Measurements from ENCODE around the gene SLC22A23.

DNA sequence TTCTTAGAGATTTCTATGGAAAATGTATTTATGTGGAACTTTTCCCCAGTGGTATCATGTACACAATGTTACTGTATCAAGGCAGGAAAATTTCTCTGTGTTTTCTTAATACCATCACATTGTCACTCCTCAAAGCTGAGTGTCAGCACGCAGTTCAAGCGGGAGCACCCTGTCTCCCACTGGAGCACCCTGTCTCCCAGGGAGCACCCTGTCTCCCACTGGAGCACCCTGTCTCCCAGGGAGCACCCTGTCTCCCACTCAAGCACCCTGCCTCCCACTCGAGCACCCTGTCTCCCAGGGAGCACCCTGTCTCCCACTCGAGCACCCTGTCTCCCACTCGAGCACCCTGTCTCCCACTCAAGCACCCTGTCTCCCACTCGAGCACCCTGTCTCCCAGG is 146.8 kb downstream of the SLC22A23 start:
- TF ChIP-seq, protein P1, sequence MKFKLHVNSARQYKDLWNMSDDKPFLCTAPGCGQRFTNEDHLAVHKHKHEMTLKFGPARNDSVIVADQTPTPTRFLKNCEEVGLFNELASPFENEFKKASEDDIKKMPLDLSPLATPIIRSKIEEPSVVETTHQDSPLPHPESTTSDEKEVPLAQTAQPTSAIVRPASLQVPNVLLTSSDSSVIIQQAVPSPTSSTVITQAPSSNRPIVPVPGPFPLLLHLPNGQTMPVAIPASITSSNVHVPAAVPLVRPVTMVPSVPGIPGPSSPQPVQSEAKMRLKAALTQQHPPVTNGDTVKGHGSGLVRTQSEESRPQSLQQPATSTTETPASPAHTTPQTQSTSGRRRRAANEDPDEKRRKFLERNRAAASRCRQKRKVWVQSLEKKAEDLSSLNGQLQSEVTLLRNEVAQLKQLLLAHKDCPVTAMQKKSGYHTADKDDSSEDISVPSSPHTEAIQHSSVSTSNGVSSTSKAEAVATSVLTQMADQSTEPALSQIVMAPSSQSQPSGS (tag by site-specific recombination; IDR thresholded peaks at IDR 0.05; ENCODE audit: low read depth) = no peak
- TF ChIP-seq, protein P2, sequence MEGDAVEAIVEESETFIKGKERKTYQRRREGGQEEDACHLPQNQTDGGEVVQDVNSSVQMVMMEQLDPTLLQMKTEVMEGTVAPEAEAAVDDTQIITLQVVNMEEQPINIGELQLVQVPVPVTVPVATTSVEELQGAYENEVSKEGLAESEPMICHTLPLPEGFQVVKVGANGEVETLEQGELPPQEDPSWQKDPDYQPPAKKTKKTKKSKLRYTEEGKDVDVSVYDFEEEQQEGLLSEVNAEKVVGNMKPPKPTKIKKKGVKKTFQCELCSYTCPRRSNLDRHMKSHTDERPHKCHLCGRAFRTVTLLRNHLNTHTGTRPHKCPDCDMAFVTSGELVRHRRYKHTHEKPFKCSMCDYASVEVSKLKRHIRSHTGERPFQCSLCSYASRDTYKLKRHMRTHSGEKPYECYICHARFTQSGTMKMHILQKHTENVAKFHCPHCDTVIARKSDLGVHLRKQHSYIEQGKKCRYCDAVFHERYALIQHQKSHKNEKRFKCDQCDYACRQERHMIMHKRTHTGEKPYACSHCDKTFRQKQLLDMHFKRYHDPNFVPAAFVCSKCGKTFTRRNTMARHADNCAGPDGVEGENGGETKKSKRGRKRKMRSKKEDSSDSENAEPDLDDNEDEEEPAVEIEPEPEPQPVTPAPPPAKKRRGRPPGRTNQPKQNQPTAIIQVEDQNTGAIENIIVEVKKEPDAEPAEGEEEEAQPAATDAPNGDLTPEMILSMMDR (tag by site-specific recombination; IDR thresholded peaks at IDR 0.05) = no peak
- TF ChIP-seq TCF7L2 (IDR thresholded peaks at IDR 0.05; ENCODE audit: borderline replicate concordance, low read depth, low read length) = no peak
